ENCODE data around the gene VILL.

The VILL gene

DNA sequence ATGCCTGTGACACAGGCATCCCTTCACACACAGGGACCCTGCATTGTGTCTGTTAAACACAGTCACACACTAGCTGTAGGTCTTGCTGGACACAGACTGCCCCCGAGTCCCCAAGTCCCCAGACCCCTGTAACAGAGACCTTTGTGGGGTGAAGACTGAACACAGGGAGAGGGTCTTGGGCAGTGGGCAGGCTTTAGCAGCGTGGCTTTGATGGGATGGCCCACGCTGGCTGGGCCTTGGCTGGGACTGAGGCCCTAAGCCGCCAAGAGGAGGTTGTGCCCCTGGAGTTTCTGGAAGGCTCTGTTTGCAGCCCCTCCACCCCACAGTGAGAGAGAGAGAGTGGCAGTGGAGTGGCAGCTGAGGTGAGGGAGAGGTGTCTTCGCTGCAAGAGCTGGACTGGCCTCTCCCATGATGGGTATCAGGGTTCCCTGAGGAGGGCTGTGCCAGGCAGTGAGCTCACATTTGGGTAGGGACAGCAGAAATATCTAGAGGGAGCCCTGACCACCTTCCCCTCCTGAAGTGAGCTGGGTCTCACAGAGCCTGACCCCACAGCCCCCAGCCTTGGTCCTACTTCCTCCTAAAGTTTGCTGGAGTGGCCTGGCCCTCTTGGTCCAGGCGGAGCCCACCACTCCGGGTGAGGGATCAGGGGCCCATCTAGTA, 635 bp upstream of the VILL start:
- Histone ChIP-seq H3K9me3 (ENCODE audit: control insufficient read depth, low read length) (no peaks in the 10 kb centered on the region), H3K36me3 (ENCODE audit: control insufficient read depth in 1 of 2, insufficient read depth in 2 of 2, low read depth in 1 of 2, low read length in 2 of 2) (peaks cover 3 to 7% of the 10 kb centered on the region in 2 experiments), H3K4ac (ENCODE audit: low read depth in 1 of 2, low read length in 2 of 2) (no peak overlapping the region), H3K4me3 (ENCODE audit: insufficient read depth in 1 of 2, low read depth in 1 of 2, low read length in 2 of 2) (no peak overlapping the region), H3K9ac (ENCODE audit: low read length) (no peak overlapping the region), H2BK12ac (ENCODE audit: low read length in 2 of 2) (no peak overlapping the region), H3K27me3 (ENCODE audit: control insufficient read depth in 1 of 2, insufficient read depth in 1 of 2, low read length in 2 of 2) (peaks cover 0 to 31% of the 10 kb centered on the region in 2 experiments), H4K8ac (ENCODE audit: low read length) (peak overlapping the region; percentile 35), H3K27ac (ENCODE audit: low read length, poor library complexity, severe bottlenecking) (no peak overlapping the region), H3K18ac (ENCODE audit: low read depth in 1 of 2, low read length in 2 of 2) (no peak overlapping the region), H3K23ac (ENCODE audit: low read length in 2 of 2) (no peak overlapping the region), H2BK15ac (ENCODE audit: low read depth, poor library complexity, severe bottlenecking) (no peak overlapping the region), H2AK5ac (ENCODE audit: low read length, severe bottlenecking) (no peak overlapping the region), H3K4me1 (ENCODE audit: control insufficient read depth, insufficient read depth, low read depth, low read length) (peaks cover 10% of the 10 kb centered on the region), H3K4me2 (ENCODE audit: low read length, poor library complexity, severe bottlenecking) (no peak overlapping the region), H3K79me1 (replicated peaks; ENCODE audit: low read length, poor library complexity, severe bottlenecking) (no peaks in the 10 kb centered on the region), H2BK5ac (ENCODE audit: low read depth, low read length, poor library complexity, severe bottlenecking) (no peak overlapping the region), H2BK120ac (ENCODE audit: low read depth, low read length) (no peak overlapping the region), H2AFZ (ENCODE audit: low read depth, low read length) (no peak overlapping the region), H4K91ac (ENCODE audit: low read length) (peak overlapping the region; percentile 12), H3K14ac (ENCODE audit: low read length in 2 of 2) (peak overlapping the region in 1 of 2 experiments; percentile 18)
- no peak for DNase-seq
- 90% methylated on average over 6 of the region's 7 CpGs for WGBS

DNA sequence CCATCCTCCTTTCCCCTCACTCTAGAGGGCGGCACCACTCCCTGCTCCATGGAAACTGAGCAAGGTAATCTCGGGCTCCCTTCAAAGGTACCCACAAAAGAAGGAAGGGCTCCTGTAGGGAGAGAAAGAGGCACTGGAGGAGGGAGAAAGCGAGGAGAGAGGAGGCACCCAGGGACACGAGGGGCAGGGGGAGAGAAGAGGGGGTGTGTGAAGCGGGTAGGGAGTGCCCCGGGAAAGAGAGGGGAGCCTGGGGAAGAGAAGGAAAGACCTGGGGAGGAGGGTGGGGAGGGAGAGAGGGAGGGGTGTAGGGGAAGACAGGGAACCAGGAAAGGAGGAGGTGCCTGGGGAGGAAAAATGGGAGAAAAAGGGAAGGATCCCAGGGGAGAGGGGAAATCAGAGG, 523 bp downstream of the VILL start:
- 50% methylated on average over 5 of the region's 6 CpGs for WGBS
- Histone ChIP-seq H3K4me1 (ENCODE audit: control insufficient read depth, insufficient read depth, low read depth, low read length) (peaks cover 11% of the 10 kb centered on the region), H3K36me3 (ENCODE audit: control insufficient read depth in 1 of 2, insufficient read depth in 2 of 2, low read depth in 1 of 2, low read length in 2 of 2) (peaks cover 2 to 10% of the 10 kb centered on the region in 2 experiments), H3K79me1 (replicated peaks; ENCODE audit: low read length, poor library complexity, severe bottlenecking) (no peaks in the 10 kb centered on the region), H2BK120ac (ENCODE audit: low read depth, low read length) (no peak overlapping the region), H4K91ac (ENCODE audit: low read length) (no peak overlapping the region), H2AK5ac (ENCODE audit: low read length, severe bottlenecking) (no peak overlapping the region), H3K9me3 (ENCODE audit: control insufficient read depth, low read length) (no peaks in the 10 kb centered on the region), H3K23ac (ENCODE audit: low read length in 2 of 2) (no peak overlapping the region), H2BK15ac (ENCODE audit: low read depth, poor library complexity, severe bottlenecking) (peak overlapping the region; percentile 31), H3K4ac (ENCODE audit: low read depth in 1 of 2, low read length in 2 of 2) (no peak overlapping the region), H3K4me3 (ENCODE audit: insufficient read depth in 1 of 2, low read depth in 1 of 2, low read length in 2 of 2) (no peak overlapping the region), H3K14ac (ENCODE audit: low read length in 2 of 2) (no peak overlapping the region), H2BK12ac (ENCODE audit: low read length in 2 of 2) (no peak overlapping the region), H3K27me3 (ENCODE audit: control insufficient read depth in 1 of 2, insufficient read depth in 1 of 2, low read length in 2 of 2) (peaks cover 0 to 31% of the 10 kb centered on the region in 2 experiments), H3K27ac (ENCODE audit: low read length, poor library complexity, severe bottlenecking) (no peak overlapping the region), H3K18ac (ENCODE audit: low read depth in 1 of 2, low read length in 2 of 2) (no peak overlapping the region), H3K4me2 (ENCODE audit: low read length, poor library complexity, severe bottlenecking) (no peak overlapping the region), H4K8ac (ENCODE audit: low read length) (no peak overlapping the region), H3K9ac (ENCODE audit: low read length) (no peak overlapping the region), H2AFZ (ENCODE audit: low read depth, low read length) (no peak overlapping the region), H2BK5ac (ENCODE audit: low read depth, low read length, poor library complexity, severe bottlenecking) (no peak overlapping the region)
- no peak for DNase-seq

DNA sequence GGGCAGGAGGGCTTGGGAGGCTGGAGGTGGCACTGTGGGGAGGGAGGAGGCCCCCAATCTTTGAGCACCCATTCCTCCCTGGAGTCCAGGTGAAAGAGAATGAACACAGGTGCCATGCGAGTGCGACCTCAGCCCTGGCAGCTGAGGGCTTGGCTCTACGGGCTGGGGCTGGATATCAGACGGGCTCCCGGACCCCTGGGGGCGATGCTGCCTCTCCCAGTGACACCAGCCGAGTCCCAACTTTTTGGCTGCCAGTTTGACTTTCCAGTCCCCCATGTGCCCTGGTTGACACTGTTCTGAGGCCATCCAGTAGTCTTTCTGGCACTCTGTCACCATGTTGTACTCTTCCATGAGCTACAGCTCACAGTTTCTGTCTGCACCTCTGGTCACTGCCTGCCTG, 1.2 kb downstream of the VILL start:
- Histone ChIP-seq H2BK5ac (ENCODE audit: low read depth, low read length, poor library complexity, severe bottlenecking) (no peak overlapping the region), H3K27me3 (ENCODE audit: control insufficient read depth in 1 of 2, insufficient read depth in 1 of 2, low read length in 2 of 2) (peaks cover 0 to 31% of the 10 kb centered on the region in 2 experiments), H3K9ac (ENCODE audit: low read length) (no peak overlapping the region), H3K4me1 (ENCODE audit: control insufficient read depth, insufficient read depth, low read depth, low read length) (peaks cover 11% of the 10 kb centered on the region), H4K91ac (ENCODE audit: low read length) (no peak overlapping the region), H2AFZ (ENCODE audit: low read depth, low read length) (no peak overlapping the region), H3K27ac (ENCODE audit: low read length, poor library complexity, severe bottlenecking) (no peak overlapping the region), H3K4me2 (ENCODE audit: low read length, poor library complexity, severe bottlenecking) (no peak overlapping the region), H2BK12ac (ENCODE audit: low read length in 2 of 2) (no peak overlapping the region), H3K4me3 (ENCODE audit: insufficient read depth in 1 of 2, low read depth in 1 of 2, low read length in 2 of 2) (no peak overlapping the region), H3K9me3 (ENCODE audit: control insufficient read depth, low read length) (no peaks in the 10 kb centered on the region), H3K23ac (ENCODE audit: low read length in 2 of 2) (no peak overlapping the region), H2BK15ac (ENCODE audit: low read depth, poor library complexity, severe bottlenecking) (no peak overlapping the region), H4K8ac (ENCODE audit: low read length) (no peak overlapping the region), H3K36me3 (ENCODE audit: control insufficient read depth in 1 of 2, insufficient read depth in 2 of 2, low read depth in 1 of 2, low read length in 2 of 2) (peaks cover 2 to 16% of the 10 kb centered on the region in 2 experiments), H3K18ac (ENCODE audit: low read depth in 1 of 2, low read length in 2 of 2) (no peak overlapping the region), H3K4ac (ENCODE audit: low read depth in 1 of 2, low read length in 2 of 2) (no peak overlapping the region), H3K14ac (ENCODE audit: low read length in 2 of 2) (no peak overlapping the region), H2AK5ac (ENCODE audit: low read length, severe bottlenecking) (no peak overlapping the region), H2BK120ac (ENCODE audit: low read depth, low read length) (no peak overlapping the region), H3K79me1 (replicated peaks; ENCODE audit: low read length, poor library complexity, severe bottlenecking) (no peaks in the 10 kb centered on the region)
- DNase-seq, result no peak
- 78% methylated on average over 7 of the region's 7 CpGs for WGBS

DNA sequence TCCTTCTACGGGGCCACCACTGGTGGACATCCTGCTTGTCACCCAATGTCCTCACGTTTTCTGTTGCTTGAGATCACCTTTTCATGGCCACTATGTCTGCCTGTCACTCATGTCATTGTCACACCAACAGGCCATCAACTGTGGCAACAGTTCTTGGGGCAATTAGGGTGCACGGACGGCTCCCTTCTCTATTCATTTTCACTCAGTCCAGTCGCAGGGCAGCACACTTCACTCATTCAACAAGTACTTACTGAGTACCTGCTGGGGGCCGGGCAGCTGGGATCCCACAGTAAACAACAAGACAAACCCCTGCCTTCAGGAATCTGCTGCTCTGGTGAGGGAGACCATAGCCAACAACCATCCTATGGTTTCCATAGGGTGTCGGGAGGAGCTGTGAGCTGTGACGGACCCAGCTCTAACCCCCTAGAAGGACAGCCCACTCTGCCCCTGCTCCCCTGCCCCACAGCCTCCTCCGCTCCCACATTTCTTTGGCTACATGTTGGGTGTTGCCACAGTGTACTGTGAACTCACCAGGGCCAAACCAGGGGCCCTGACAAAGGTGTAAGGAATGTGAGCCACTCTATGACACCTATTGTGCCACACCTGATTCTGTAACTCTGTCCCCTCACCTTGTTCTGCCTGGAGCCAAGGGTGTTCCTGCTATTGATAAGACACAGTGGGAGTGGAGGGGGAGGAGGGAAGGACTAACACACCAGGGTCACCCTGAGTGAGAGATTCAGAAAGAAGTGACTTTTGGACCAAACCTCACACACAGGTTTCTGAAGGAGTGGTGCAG, 1.9 kb downstream of the VILL start:
- DNase-seq, result no peak
- Histone ChIP-seq H2BK5ac (ENCODE audit: low read depth, low read length, poor library complexity, severe bottlenecking) (no peak overlapping the region), H2BK12ac (ENCODE audit: low read length in 2 of 2) (no peak overlapping the region), H3K27me3 (ENCODE audit: control insufficient read depth in 1 of 2, insufficient read depth in 1 of 2, low read length in 2 of 2) (peaks cover 0 to 31% of the 10 kb centered on the region in 2 experiments), H2BK15ac (ENCODE audit: low read depth, poor library complexity, severe bottlenecking) (no peak overlapping the region), H2AFZ (ENCODE audit: low read depth, low read length) (no peak overlapping the region), H3K4ac (ENCODE audit: low read depth in 1 of 2, low read length in 2 of 2) (no peak overlapping the region), H4K8ac (ENCODE audit: low read length) (no peak overlapping the region), H3K23ac (ENCODE audit: low read length in 2 of 2) (no peak overlapping the region), H3K4me2 (ENCODE audit: low read length, poor library complexity, severe bottlenecking) (no peak overlapping the region), H3K9ac (ENCODE audit: low read length) (no peak overlapping the region), H3K9me3 (ENCODE audit: control insufficient read depth, low read length) (no peaks in the 10 kb centered on the region), H3K4me3 (ENCODE audit: insufficient read depth in 1 of 2, low read depth in 1 of 2, low read length in 2 of 2) (no peak overlapping the region), H3K4me1 (ENCODE audit: control insufficient read depth, insufficient read depth, low read depth, low read length) (peaks cover 9% of the 10 kb centered on the region), H3K79me1 (replicated peaks; ENCODE audit: low read length, poor library complexity, severe bottlenecking) (no peaks in the 10 kb centered on the region), H3K18ac (ENCODE audit: low read depth in 1 of 2, low read length in 2 of 2) (no peak overlapping the region), H3K27ac (ENCODE audit: low read length, poor library complexity, severe bottlenecking) (no peak overlapping the region), H2AK5ac (ENCODE audit: low read length, severe bottlenecking) (no peak overlapping the region), H2BK120ac (ENCODE audit: low read depth, low read length) (no peak overlapping the region), H4K91ac (ENCODE audit: low read length) (no peak overlapping the region), H3K14ac (ENCODE audit: low read length in 2 of 2) (no peak overlapping the region), H3K36me3 (ENCODE audit: control insufficient read depth in 1 of 2, insufficient read depth in 2 of 2, low read depth in 1 of 2, low read length in 2 of 2) (peaks cover 2 to 20% of the 10 kb centered on the region in 2 experiments)
- WGBS, result 81% methylated on average over 9 of the region's 9 CpGs
